ENCODE results near the gene TSEN15. TPM values are rescaled to one million over a fixed set of nuclear protein-coding genes. Genes with fewer than 3 reads are reported as not detected.

TSEN15 gene
- total RNA-seq, 4 donors from 2014 or later, result 18.3 to 29.0 (median 20.3) TPM

- TF ChIP-seq CTCF (IDR thresholded peaks at IDR 0.05; ENCODE audit: low read depth), result no peak
These were observed 35.4 kb upstream of the TSEN15 start for GRCh38 chr1:184016169-184016568.

- TF ChIP-seq CTCF (IDR thresholded peaks at IDR 0.05; ENCODE audit: low read depth), result no peak
These were observed 34.2 kb upstream of the TSEN15 start for GRCh38 chr1:184017306-184017705.

GRCh38 chr1:184018622-184019021, 32.9 kb upstream of the TSEN15 start:
- TF ChIP-seq CTCF (IDR thresholded peaks at IDR 0.05; ENCODE audit: low read depth), result no peak

- no peak for TF ChIP-seq CTCF (IDR thresholded peaks at IDR 0.05; ENCODE audit: low read depth)
These were observed 32.5 kb upstream of the TSEN15 start for GRCh38 chr1:184019069-184019468.

GRCh38 chr1:184019506-184019905, 32.0 kb upstream of the TSEN15 start:
- TF ChIP-seq CTCF (IDR thresholded peaks at IDR 0.05; ENCODE audit: low read depth), result no peak

- no peak for TF ChIP-seq CTCF (IDR thresholded peaks at IDR 0.05; ENCODE audit: low read depth)
These were observed 31.2 kb upstream of the TSEN15 start for GRCh38 chr1:184020328-184020727.

GRCh38 chr1:184020855-184021254, 30.7 kb upstream of the TSEN15 start:
- TF ChIP-seq CTCF (IDR thresholded peaks at IDR 0.05; ENCODE audit: low read depth), result no peak

Measured in subcutaneous adipose tissue (tissue), 4 donors.